ENCODE measurements around the gene STKLD1.

- TF ChIP-seq TCF7L2 (IDR thresholded peaks at IDR 0.05; ENCODE audit: borderline replicate concordance, low read depth, low read length), result no peak
- TF ChIP-seq REST (tag by site-specific recombination; IDR thresholded peaks at IDR 0.05), result no peak
- no peak for TF ChIP-seq ZNF792 (tag by site-specific recombination; IDR thresholded peaks at IDR 0.05)
- no peak for TF ChIP-seq CTCF (tag by site-specific recombination; IDR thresholded peaks at IDR 0.05)
- TF ChIP-seq ZNF561 (tag by site-specific recombination; IDR thresholded peaks at IDR 0.05; ENCODE audit: borderline replicate concordance), result no peak
- no peak for TF ChIP-seq ZNF10 (tag by site-specific recombination; IDR thresholded peaks at IDR 0.05)
- TF ChIP-seq ZNF394 (tag by site-specific recombination; IDR thresholded peaks at IDR 0.05; ENCODE audit: borderline replicate concordance), result no peak
- no peak for TF ChIP-seq ZNF580 (tag by site-specific recombination; IDR thresholded peaks at IDR 0.05)
- no peak for TF ChIP-seq PBX3 (CRISPR knock-in tag; IDR thresholded peaks at IDR 0.05)
- no peak for TF ChIP-seq ZNF280D (tag by site-specific recombination; IDR thresholded peaks at IDR 0.05)
- TF ChIP-seq ZNF184 (tag by site-specific recombination; IDR thresholded peaks at IDR 0.05), result no peak
- no peak for TF ChIP-seq ZBTB44 (tag by site-specific recombination; IDR thresholded peaks at IDR 0.05)
- no peak for TF ChIP-seq ZBTB1 (tag by site-specific recombination; IDR thresholded peaks at IDR 0.05)
Observed at GRCh38 chr9:133449760-133450159, 73.6 kb downstream of the STKLD1 start.
